HAP-1 (cell line): Measurements from ENCODE around the gene DUSP22.
A peak's percentile ranks its signal among the peaks of the same experiment; 100 is the strongest.
"Not testable (repeated sequence)": the region's sequence is repeated elsewhere in the genome, so short reads cannot be mapped to it uniquely, and the experiment has no call there.

Experiments used
- DNase-seq, 2 experiments: peaks; one replicate each; pipeline ENCODE4 v3.0.0-alpha.2; 2016 to 2020; ENCODE audit warnings: low spot score in 2 of 2
- H3K27me3 ChIP-seq: fragments of 250-450 bp; sonication (Bioruptor Pico); 2 replicates; pipeline ENCODE4 v1.5.1; 2020; ENCODE audit warnings: low read depth, mild to moderate bottlenecking, moderate library complexity
- H3K36me3 ChIP-seq: fragments of 250-450 bp; sonication (Bioruptor Pico); replicated peaks from 2 replicates; pipeline ENCODE4 v1.5.1; 2020; ENCODE audit warnings: mild to moderate bottlenecking
- H3K4me1 ChIP-seq: fragments of 250-450 bp; sonication (Bioruptor Pico); 2 replicates; pipeline ENCODE4 v1.5.1; 2020; ENCODE audit warnings: mild to moderate bottlenecking
- H3K4me3 ChIP-seq: fragments of 250-450 bp; sonication (Bioruptor Pico); 2 replicates; pipeline ENCODE4 v1.5.1; 2020; ENCODE audit warnings: mild to moderate bottlenecking, moderate library complexity
- H3K9me3 ChIP-seq: fragments of 250-450 bp; sonication (Bioruptor Pico); 2 replicates; pipeline ENCODE4 v1.5.1; 2020; ENCODE audit warnings: mild to moderate bottlenecking, moderate library complexity
- in situ Hi-C: fragments of 300-500 bp; cut with MboI; formaldehyde crosslinking; loops from 3 replicates; pipeline ENCODE4 v1.14.3; 2020; ENCODE audit warnings: low sequenced_read_pairs, inconsistent platforms, mixed read lengths

DUSP22 gene

DNA sequence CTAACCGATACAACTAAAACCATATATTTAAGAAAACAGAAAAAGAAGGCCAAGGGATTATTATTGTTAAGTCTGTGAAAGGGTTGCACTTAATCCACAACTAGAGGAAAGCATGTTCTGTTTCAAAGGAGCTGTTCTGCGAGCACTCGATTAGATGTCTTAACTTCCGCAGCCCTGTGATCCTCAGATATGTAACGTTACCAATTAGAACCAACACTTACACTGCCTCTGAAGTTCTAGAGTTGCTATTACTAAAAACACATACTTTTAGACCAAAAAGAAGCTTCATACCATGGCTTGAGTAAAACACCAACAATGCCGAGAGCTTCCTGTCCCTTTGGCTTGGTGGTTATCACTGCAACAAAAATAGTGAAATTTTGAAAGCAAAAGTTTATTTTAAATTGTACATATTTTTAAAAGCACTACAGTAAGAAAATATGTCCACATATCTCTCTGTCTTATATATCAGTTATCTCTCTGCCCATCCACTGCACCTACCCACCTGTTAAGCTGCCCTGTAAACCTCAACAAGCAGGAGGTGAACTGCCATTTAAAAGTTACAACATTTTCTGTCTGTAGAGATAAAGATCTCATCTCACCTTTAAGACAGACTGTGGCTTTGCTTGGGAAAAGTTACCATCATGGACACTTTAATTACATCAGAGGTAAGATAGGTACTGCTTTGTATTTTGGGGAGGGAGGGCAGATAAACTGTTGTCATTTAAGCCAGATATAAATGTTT, 7.1 kb upstream of the DUSP22 start:
- Histone ChIP-seq H3K27me3 (peaks cover 4% of the 10 kb centered on the region; the same call in 1 of the 2 replicates), H3K4me1 (no peaks in the 10 kb centered on the region), H3K9me3 (peaks cover 19% of the 10 kb centered on the region), H3K4me3 (no peak overlapping the region), H3K36me3 (no peaks in the 10 kb centered on the region)
- no peak for DNase-seq
- in situ Hi-C loops, result no loop called here

DNA sequence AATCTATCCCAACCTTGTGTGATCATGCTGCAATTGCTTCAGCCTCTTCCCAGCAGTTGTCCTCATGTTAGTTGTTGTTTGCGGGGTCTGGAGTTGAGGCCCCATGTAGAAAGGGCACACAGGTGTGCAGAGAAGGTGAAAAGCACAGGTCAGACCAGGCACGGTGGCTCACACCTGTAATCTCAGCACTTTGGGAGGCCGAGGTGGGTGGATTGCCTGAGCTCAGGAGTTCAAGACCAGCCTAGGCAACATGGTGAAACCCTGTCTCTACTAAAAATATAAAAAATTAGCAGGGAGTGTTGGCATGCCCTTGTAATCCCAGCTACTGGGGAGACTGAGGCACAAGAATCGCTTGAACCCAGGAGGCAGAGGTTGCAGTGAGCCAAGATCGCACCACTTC, 6.4 kb upstream of the DUSP22 start:
- H3K9me3 ChIP-seq, result peaks cover 19% of the 10 kb centered on the region
- DNase-seq, H3K4me1 ChIP-seq, H3K36me3 ChIP-seq, H3K27me3 ChIP-seq, in situ Hi-C loops, H3K4me3 ChIP-seq: not testable (repeated sequence)

DNA sequence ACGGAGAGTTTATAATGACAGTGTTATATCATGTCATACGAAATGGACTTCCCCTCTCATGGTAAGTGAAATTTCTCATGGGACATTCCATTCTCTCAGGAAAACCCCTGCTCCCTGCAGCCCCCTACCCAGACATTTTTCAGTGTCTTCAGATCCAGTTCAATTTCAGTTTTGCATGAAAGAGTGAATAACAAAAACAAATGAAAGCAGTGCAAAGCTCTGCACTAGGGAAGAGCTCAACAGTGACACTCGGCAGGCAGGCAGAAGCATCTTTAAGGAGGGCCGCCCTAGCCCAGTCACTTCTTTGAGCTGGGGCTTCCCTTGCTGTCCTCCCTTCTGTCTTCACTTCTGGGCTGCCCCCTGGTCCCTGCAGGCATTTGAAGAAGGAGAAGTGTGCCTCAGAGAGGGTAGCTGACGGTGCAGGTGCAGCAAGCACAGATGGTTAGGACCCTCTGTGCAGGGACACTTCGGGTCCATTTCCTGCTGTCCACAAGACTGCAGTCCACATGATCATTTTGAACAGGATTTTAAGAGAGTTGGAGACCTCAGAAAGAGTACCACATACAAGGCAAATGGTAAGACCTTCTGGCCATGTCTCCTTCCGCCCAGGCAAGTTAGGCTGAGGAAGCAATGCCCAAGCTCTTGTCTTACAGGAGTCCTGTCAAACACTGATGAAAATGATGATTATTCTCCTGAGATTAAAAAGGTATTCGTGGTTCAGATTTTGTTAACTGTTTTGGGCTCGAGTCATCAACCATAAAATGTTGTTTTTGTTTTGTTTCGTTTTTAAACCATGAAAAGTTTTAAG, 5.4 kb upstream of the DUSP22 start:
- no peaks in the 10 kb centered on the region; the same call in 1 of the 2 replicates for H3K4me1 ChIP-seq

DNA sequence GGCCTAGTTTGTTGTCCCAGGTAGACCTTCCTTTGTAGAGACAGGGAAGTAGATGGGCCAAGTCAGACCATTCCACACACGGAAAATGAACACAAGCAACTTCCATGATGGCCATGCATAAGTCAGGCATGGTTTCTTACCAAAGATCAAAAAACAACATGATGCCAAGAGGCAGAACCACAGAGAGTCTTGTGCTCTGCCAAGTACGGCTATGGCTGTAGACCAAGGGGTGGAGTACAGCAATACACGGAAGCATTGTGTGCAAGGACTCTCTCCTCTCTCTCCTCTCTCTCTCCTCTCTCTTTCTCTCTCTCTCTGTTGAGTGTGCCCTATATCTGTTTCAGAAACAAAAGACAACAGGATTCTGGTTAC, 4.8 kb upstream of the DUSP22 start:
- no peak for DNase-seq
- Histone ChIP-seq H3K9me3 (peaks cover 16% of the 10 kb centered on the region), H3K36me3 (no peaks in the 10 kb centered on the region), H3K4me3 (no peak overlapping the region), H3K4me1 (no peaks in the 10 kb centered on the region; the same call in 1 of the 2 replicates), H3K27me3 (peaks cover 4% of the 10 kb centered on the region; the same call in 1 of the 2 replicates)
- in situ Hi-C loops, result no loop called here

More for the DNA sequence above, 5.4 kb upstream of the DUSP22 start:
- Histone ChIP-seq H3K4me3 (no peak overlapping the region), H3K36me3 (no peaks in the 10 kb centered on the region), H3K27me3 (peaks cover 4% of the 10 kb centered on the region; the same call in 1 of the 2 replicates), H3K9me3 (peaks cover 16% of the 10 kb centered on the region)
- in situ Hi-C loops, result no loop called here
- no peak for DNase-seq

DNA sequence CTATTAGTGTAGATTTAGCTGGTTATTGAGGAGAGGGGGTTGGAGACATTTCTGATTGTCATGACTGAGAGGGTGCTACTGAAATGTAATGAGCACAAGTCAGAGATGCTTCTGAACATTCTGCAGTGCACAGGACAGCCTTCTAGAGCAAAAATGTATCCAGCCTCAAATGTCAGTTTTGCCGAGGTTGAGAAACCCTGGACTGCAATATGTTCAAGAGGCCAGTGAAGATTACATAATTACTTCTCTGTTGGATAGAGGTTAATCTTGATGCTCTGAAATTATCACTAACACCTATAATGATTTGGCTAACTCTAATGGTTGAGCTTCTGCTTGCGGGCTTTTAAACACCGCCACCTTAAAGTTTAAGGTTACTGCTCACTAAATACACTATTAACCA, 3.4 kb upstream of the DUSP22 start:
- Histone ChIP-seq H3K27me3 (no peaks in the 10 kb centered on the region; the same call in 1 of the 2 replicates), H3K36me3 (no peaks in the 10 kb centered on the region), H3K4me3 (no peak overlapping the region), H3K4me1 (no peaks in the 10 kb centered on the region; the same call in 1 of the 2 replicates), H3K9me3 (peaks cover 13% of the 10 kb centered on the region; the same call in 1 of the 2 replicates)
- no peak for DNase-seq
- in situ Hi-C loops, result no loop called here

DNA sequence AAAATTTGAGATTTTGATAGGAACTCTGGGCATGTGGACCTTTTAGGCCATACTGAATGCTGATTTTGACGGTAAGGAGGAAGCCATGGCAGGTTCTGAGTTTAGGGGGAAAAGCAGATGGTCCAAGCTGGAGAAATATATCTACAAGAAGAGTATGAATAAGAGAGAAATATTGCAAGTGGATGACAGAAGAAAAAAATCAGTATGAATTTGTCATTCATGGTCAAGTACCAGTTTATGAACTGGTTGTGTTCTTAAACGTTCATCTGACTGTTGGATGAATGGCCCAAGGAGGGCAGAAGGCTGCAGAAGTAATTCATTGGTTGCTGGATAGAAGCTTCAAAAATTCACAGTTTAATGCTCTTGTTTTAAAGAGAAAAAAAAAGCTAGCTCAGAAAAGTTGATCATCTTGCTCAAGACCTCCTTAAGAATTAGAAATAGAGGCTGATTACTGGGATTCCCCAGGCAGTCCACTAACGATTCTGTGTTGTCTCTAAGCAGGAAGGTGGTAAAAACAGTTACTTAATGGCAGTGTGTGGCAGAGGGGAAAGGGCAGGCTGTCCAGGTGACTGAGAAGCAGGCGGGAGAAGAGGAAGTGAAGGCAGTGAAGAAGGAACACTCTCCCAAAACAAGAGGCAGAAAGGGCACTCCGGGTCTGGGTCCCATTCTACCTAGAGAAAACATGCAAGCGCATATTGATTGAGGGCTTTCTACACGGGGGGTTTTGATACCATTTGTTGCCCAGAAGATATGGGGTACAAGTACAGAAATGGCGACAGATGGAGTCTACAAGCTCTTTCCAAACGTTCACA, 2.0 kb upstream of the DUSP22 start:
- Histone ChIP-seq H3K27me3 (no peaks in the 10 kb centered on the region), H3K36me3 (no peaks in the 10 kb centered on the region), H3K4me3 (no peak overlapping the region), H3K9me3 (peaks cover 3% of the 10 kb centered on the region; the same call in 1 of the 2 replicates), H3K4me1 (no peaks in the 10 kb centered on the region; the same call in 1 of the 2 replicates)
- in situ Hi-C loops, result no loop called here
- no peak for DNase-seq

DNA sequence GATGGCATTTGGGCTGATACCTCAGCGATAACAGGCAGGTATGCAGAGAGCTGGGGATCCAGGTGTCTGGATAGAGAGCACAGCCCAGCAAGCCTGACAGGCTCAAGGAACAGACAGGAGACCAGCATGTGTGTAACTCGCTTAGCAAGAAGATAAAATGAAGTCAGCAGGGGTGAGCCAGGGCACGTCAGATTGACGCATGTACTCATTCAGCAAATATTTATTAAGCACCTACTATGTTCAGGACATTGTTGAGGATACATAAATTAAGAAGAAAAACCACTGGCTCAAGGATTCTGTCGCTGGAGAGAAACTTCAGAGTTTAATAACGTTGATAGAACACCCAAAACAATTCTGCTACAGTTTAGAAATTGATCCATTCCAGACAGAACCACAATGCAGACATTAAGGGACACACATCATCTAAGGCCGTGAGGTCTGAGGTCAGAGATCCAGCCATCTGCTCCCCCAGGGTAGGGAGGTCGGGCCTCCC, 1.0 kb upstream of the DUSP22 start:
- Histone ChIP-seq H3K36me3 (no peaks in the 10 kb centered on the region), H3K4me3 (peak overlapping the region; percentile 45), H3K9me3 (0 out of 2 replicates have a peak, but pooled peaks cover 3% of the 10 kb centered on the region), H3K4me1 (no peaks in the 10 kb centered on the region; the same call in 1 of the 2 replicates), H3K27me3 (no peaks in the 10 kb centered on the region)
- in situ Hi-C loops, result no loop called here
- no peak for DNase-seq

DNA sequence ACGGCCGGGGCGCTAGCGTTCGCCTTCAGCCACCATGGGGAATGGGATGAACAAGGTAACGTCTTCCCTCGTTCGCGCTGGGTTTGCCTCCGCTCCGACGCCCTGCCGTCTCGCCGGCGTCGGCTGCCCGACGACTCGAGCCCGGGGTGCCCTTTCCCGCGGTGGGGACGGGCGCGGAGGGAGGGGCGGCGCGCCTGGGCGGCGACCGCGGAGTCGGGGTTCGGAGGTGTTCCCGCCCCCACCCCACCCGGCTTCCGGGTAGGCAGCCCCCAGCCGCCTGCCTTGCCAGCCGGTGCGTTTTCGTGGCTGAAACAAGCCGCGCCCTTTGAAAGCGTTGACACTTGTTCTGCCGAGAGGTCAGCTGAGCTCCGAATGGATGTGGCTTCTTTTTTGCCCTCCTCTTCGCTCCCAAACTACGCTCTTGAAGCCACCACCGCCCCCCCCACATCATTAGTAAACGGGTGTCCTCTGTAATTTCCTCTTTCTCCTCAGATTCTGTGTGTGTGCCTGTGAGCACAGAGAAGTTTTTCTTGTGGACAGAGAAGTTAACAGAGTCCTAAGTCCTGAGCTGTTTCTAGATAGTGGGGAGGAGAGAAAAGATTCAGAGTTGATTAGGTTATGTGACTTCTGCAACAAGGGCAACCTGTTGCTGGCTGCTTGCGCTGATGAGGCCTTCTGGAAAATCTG, 362 bp downstream of the DUSP22 start:
- Histone ChIP-seq H3K27me3 (no peaks in the 10 kb centered on the region), H3K36me3 (no peaks in the 10 kb centered on the region), H3K9me3 (peaks cover 9% of the 10 kb centered on the region), H3K4me1 (peaks cover 7% of the 10 kb centered on the region), H3K4me3 (peak overlapping the region; percentile 45)
- DNase-seq, result peak; percentile 46 to 68
- in situ Hi-C loops, result no loop called here

DNA sequence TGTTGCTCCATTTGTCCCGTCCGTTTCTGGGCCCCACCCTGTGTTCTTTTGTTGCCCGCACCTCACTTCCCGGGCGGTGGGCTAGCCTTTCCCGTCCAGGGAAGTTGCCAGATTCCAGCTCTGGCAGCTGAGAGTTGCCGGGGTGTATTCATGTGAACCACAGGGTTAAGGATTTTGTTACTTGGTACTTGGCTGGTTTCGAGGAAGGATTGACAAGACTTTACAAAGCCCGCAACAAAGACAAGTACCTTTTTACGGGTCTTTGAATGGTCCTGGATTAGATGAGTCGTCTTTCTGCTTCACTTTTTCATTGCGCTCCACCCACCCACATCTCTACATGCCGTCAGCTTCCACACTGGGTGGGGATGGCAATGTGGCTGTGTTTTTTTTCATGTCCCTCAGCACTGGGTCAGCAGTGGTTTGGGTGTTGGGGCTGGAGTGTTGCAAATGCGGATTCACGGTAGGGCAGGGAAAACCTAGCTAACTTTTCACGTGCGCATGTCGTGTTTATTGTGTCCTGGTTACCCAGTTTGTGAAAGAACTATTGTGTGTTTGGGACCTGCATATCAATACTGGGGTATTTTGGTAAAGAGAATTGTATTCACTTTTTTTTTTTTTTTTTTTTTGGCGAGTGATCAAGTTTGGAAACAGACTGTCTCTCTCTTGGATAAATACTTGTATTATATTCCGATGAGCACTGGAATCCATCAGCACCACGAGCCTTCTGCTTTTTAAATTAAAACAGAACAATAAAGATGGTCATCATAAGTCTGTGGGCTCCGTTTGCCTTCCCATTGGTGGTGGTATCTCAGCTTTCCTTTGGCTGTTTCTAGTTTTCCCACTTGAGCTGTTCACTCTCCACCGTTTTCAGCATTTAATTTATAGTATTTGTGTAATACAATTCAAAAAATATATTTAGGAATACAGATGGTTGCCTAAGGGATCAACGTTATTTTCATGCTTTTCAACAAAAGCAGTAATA, 1.2 kb downstream of the DUSP22 start:
- in situ Hi-C loops, result no loop called here
- peak; percentile 54 to 58 for DNase-seq

DNA sequence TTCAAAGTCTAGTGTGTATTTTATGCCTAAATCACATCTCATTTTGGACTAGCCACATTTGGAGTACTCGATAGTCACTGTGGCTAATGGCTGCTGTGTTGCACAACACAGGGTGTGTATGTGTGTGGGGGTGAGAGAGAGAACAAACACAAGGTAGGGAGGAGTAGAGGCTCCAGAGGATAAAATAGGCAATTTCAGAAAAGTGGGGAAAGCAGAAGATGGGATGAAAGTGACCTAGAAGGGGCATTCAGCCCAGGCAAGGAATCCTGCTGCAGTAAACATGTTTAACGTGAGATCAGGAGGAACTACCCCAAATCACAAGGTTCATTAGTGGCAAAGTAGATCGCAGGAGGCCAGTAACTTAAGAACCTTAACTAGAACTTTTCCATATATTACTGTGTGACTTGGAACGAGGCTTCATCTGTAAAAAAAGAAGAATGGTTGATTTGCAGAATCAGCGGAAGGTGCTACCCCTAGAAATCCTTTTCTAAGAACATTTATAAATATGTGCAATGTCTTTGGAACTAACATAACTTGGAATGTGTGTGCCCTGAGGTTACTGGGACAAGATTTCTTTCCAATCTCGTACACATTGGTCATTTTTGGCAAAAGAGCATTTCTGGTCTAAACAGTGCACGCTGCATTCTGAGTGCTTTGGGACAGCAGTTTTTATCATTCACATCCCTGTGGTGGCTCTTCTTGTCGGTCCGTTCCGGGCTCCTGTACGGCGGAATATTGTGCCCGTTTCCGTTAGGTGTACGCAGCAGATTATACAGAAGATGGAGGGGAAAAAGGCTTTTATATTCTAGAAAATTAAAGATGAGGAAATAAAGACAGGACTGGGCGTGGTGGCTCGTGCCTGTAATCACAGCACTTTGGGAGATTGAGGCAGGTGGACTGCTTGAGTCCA, 2.6 kb downstream of the DUSP22 start:
- in situ Hi-C loops, result no loop called here
- H3K9me3 ChIP-seq, result peaks cover 6% of the 10 kb centered on the region
- no peak for DNase-seq
- no peak overlapping the region for H3K4me3 ChIP-seq
- H3K36me3 ChIP-seq, result no peaks in the 10 kb centered on the region
- peaks cover 15% of the 10 kb centered on the region for H3K4me1 ChIP-seq
- H3K27me3 ChIP-seq, result no peaks in the 10 kb centered on the region

More for the DNA sequence above, 1.2 kb downstream of the DUSP22 start:
- Histone ChIP-seq H3K4me1 (peaks cover 12% of the 10 kb centered on the region), H3K36me3 (no peaks in the 10 kb centered on the region), H3K27me3 (no peaks in the 10 kb centered on the region), H3K4me3 (peak overlapping the region; percentile 45), H3K9me3 (peaks cover 8% of the 10 kb centered on the region)
